ENCODE measurements around the gene ECI2. TPM values are rescaled to one million over a fixed set of nuclear protein-coding genes. Genes with fewer than 3 reads are reported as not detected.

The ECI2 gene
- total and polyA plus RNA-seq, 8 donors, result 26.8 to 79.6 (median 49.6) TPM

DNA sequence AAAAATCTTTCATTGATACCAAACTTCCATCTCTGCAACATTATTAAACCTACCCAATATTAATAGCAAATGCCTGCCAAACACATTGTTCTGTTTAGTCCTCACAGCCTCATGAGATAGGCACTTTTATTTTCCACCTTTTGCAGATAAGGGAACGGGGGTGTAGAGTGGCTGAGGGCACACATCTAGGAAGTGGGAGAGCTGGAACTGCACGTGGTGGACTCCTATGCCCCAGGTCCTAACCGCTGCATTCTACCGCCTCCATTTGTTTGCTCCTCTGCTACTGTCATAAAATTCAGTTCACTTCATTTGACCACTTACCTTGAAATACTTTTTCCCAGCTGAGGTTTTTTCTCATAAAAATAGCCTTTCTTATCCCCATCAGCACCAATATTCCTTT, 64.0 kb downstream of the ECI2 start:
- WGBS, 2 donors, result 25 to 35% methylated on average over 4 of the region's 4 CpGs
- no peak for TF ChIP-seq CTCF (IDR thresholded peaks at IDR 0.05)
- no peak for DNase-seq
- Histone ChIP-seq H3K9me3 (no peaks in the 10 kb centered on the region), H3K36me3 (no peaks in the 10 kb centered on the region), H3K27me3 (no peaks in the 10 kb centered on the region), H3K4me1 (peaks cover 0 to 32% (median 25%) of the 10 kb centered on the region in 3 donors), H3K4me3 (no peak overlapping the region), H3K27ac (no peak overlapping the region)
- intact Hi-C loops (cut with DNase I), result no loop called here
- FAIRE-seq, result no peak
- peak in 3 of 4 donors; percentile 45 to 70 (median 55) for ATAC-seq

DNA sequence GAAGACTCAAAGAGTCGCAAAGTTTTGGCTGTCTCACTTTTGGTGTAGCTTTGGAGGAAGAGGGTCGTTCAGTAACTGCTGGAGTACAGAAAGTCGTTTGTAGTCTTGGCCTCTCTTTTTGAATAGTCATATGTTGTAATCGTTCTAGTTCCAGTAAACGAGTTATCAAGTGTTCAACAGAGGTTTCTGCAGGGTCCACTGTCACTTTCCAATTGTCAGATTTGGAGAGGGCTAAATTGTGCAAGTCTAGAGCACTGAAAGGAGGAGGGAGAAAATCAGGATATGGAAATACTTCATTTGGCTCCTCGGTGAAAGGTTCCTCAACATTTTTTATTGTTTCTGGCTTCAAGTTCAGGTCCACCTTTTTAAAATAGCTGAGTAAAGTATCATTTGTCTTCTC, 66.2 kb downstream of the ECI2 start:
- no peaks in the 10 kb centered on the region for H3K36me3 ChIP-seq
- intact Hi-C loops (cut with DNase I), result no loop called here
- FAIRE-seq, result no peak
- H3K27me3 ChIP-seq, result no peaks in the 10 kb centered on the region
- H3K4me3 ChIP-seq, result no peak overlapping the region
- 86 to 89% methylated on average over 6 of the region's 6 CpGs for WGBS, 2 donors
- H3K27ac ChIP-seq, result no peak overlapping the region
- no peaks in the 10 kb centered on the region for H3K9me3 ChIP-seq
- no peak for TF ChIP-seq CTCF (IDR thresholded peaks at IDR 0.05)
- peaks cover 0 to 30% (median 20%) of the 10 kb centered on the region in 3 donors for H3K4me1 ChIP-seq
- no peak for ATAC-seq
- no peak for DNase-seq

DNA sequence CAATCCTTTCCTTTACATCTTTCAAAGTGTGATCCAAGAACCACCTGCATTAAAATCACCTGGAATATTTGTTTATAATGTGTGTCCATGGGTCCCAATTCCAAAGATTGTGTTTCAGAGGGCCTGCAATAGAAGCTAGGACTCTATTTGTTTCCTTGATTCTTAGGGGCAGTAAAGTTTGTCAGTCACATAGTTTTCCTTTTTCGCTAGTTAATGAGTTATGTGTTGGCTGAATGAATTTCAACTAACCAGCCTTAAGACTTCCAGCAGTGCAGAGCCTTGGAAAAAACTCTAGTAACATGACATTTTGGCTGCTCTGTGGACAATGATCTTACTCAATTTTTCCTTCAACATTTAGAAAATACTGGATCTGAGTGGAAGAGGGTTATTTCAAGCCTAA, 67.7 kb downstream of the ECI2 start:
- FAIRE-seq (no peak), DNase-seq (no peak)
- WGBS, 2 donors, result 90 to 92% methylated on average over 1 of the region's 1 CpG

DNA sequence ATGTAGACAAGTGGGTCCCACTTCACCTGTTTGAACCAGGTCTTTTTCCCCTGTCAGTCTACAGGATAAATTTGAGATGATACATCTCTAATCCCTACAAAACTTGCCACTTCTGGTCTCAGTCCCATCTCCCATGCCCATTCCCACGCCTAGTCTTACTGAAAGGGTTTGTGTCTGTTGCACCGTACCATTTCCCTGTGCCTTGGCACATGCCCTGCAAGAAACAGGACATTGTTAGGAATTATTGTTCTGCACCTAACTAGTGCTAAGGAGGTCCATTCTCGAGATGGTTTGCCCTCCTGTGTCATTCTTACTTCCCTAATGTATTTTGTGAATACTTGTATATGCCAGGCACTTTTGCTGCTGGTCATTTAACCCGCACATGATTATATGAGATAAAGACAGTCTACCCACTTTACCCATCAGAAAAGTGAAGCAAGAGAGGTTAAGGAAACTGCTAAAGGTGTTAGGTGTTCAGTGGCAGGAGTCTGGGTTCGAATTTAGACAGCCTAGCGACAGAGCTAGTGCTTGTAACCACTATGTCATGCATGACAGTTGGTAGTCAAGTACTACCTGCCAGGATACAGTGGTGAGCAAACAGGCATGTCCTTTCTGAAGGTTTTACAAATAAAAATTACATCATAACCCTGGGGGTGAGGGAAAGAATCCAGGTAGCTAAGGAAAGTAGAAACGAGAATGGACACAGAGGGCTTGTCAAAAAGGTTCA, 69.2 kb downstream of the ECI2 start:
- FAIRE-seq (no peak), DNase-seq (no peak), ATAC-seq (peak; percentile 74 to 93 (median 86))
- H3K27ac ChIP-seq, result no peak overlapping the region
- intact Hi-C loops (cut with DNase I), result no loop called here
- H3K27me3 ChIP-seq, result no peaks in the 10 kb centered on the region
- 54 to 55% methylated on average over 7 of the region's 7 CpGs for WGBS, 2 donors
- no peaks in the 10 kb centered on the region for H3K9me3 ChIP-seq
- H3K36me3 ChIP-seq, result peaks cover 0 to 22% (median 0%) of the 10 kb centered on the region in 3 donors
- no peak for TF ChIP-seq CTCF (IDR thresholded peaks at IDR 0.05)
- peaks cover 0 to 27% (median 14%) of the 10 kb centered on the region in 3 donors for H3K4me1 ChIP-seq
- H3K4me3 ChIP-seq, result no peak overlapping the region

More for the DNA sequence above, 67.7 kb downstream of the ECI2 start:
- no peak overlapping the region for H3K4me3 ChIP-seq
- H3K4me1 ChIP-seq, result peaks cover 0 to 30% (median 14%) of the 10 kb centered on the region in 3 donors
- peak in 1 of 4 donors; percentile 29 for ATAC-seq
- H3K27me3 ChIP-seq, result no peaks in the 10 kb centered on the region
- TF ChIP-seq CTCF (IDR thresholded peaks at IDR 0.05), result no peak
- intact Hi-C loops (cut with DNase I), result no loop called here
- H3K36me3 ChIP-seq, result peaks cover 0 to 9% (median 0%) of the 10 kb centered on the region in 3 donors
- H3K9me3 ChIP-seq, result no peaks in the 10 kb centered on the region
- no peak overlapping the region for H3K27ac ChIP-seq

Other genes starting within 250 kb of the ECI2 start
- 1 to 10 TPM in 1 of 6 donors, under 1 TPM in 4, not detected in 1; 0.09 to 1.3 (median 0.32) TPM for gene FAM217A, start 56.4 kb downstream of the ECI2 start, total RNA-seq
- 1 to 10 TPM in 1 of 2 donors, under 1 TPM in 1; 0.76 to 1.2 TPM for gene FAM217A, start 56.4 kb downstream of the ECI2 start, polyA plus RNA-seq